A549 (cell line): ENCODE data around the gene ARPC2. TPM values are rescaled to one million over a fixed set of nuclear protein-coding genes. Genes with fewer than 3 reads are reported as not detected.

Source experiments
- ATAC-seq, 2 experiments: fragments of 200-7000 bp in 1 of 2; fragments of >200 bp in 1 of 2; cut with Nextera tagmentation in 1 of 2; cut with Tn5 transposase in 1 of 2; 3 replicates each; pipeline versions ENCODE4 v1.8.0 to v1.9.1; 2018 to 2020; ENCODE audit warnings: mild to moderate bottlenecking in 1 of 2, moderate library complexity in 1 of 2
- CTCF ChIA-PET: fragments of 300-600 bp; sonication (Branson Sonifier 250); formaldehyde crosslinking; extraction: SDS; loops from one replicate; lab custom pipeline; 2021; ENCODE audit warnings: antibody characterized with exemption, inconsistent platforms; lab: Yijun Ruan, JAX
- POLR2A ChIA-PET: fragments of 350-600 bp; formaldehyde crosslinking; extraction: SDS; loops from one replicate; lab custom pipeline; 2021; ENCODE audit warnings: antibody characterized with exemption, inconsistent platforms; lab: Yijun Ruan, JAX
- DNase-seq, 2 experiments: peaks; one replicate each; pipeline versions ENCODE4 v3.0.0 to v3.0.0-alpha.2; 2011 to 2016; ENCODE audit warnings: low read depth in 1 of 2, low spot score in 1 of 2
- FAIRE-seq: peaks from 2 replicates; lab custom pipeline; 2011; peaks lifted over from hg19 to GRCh38; lab: Jason Lieb, UNC
- H3K27ac ChIP-seq, 2 experiments: fragments of >200 bp; sonication (Bioruptor Twin); formaldehyde crosslinking; 3 replicates each; pipeline ENCODE4 v1.5.1; 2016 to 2017
- H3K4me1 ChIP-seq: fragments of >200 bp; sonication (Bioruptor Twin); formaldehyde crosslinking; 3 replicates; pipeline ENCODE4 v1.6.1; 2016
- H3K4me2 ChIP-seq: fragments of >200 bp; sonication (Bioruptor Twin); formaldehyde crosslinking; 3 replicates; pipeline ENCODE4 v1.6.1; 2016
- H3K4me3 ChIP-seq: fragments of >200 bp; sonication (Bioruptor Twin); formaldehyde crosslinking; 3 replicates; pipeline ENCODE4 v1.5.1; 2016
- H3K9me3 ChIP-seq: fragments of >200 bp; sonication (Bioruptor Twin); formaldehyde crosslinking; 3 replicates; pipeline ENCODE4 v1.6.1; 2016
- CBX2 ChIP-seq: fragments of 200-600 bp; sonication (generic); IDR thresholded peaks from 2 replicates; pipeline ENCODE4 v1.6.1; 2016; ENCODE audit warnings: low read depth, mild to moderate bottlenecking, borderline replicate concordance
- CHD2 ChIP-seq: fragments of 150-350 bp; IDR thresholded peaks from 2 replicates; pipeline ENCODE4 v1.6.1; 2014; ENCODE audit warnings: low read length; ENCODE audit not compliant: partially characterized antibody
- HEYL ChIP-seq: fragments of 250-450 bp; sonication (Bioruptor Pico); IDR thresholded peaks from 2 replicates; pipeline ENCODE4 v1.8.0; 2021; ENCODE audit warnings: mild to moderate bottlenecking, moderate library complexity
- JUN ChIP-seq, 2 experiments: fragments of >200 bp; sonication (Bioruptor Twin); formaldehyde crosslinking; IDR thresholded peaks; 2 replicates in 1 of 2; 3 replicates in 1 of 2; pipeline ENCODE4 v1.6.1; 2016 to 2017
- JUNB ChIP-seq: fragments of >200 bp; sonication (Bioruptor Twin); formaldehyde crosslinking; IDR thresholded peaks from 2 replicates; pipeline ENCODE4 v1.6.1; 2016
- KDM1A ChIP-seq: fragments of 200-600 bp; sonication (generic); IDR thresholded peaks from 2 replicates; pipeline ENCODE4 v1.6.1; 2016; ENCODE audit warnings: low read depth, mild to moderate bottlenecking
- KDM5A ChIP-seq: fragments of 200-600 bp; sonication (generic); IDR thresholded peaks from 2 replicates; pipeline ENCODE4 v1.6.1; 2016; ENCODE audit warnings: antibody characterized with exemption, mild to moderate bottlenecking
- MAFK ChIP-seq: fragments of 450-650 bp; IDR thresholded peaks from 2 replicates; pipeline ENCODE4 v1.6.1; 2014; ENCODE audit not compliant: partially characterized antibody
- NPAS2 ChIP-seq: fragments of 250-450 bp; sonication (Bioruptor Pico); IDR thresholded peaks from 2 replicates; pipeline ENCODE4 v1.8.0; 2022; ENCODE audit warnings: mild to moderate bottlenecking, moderate library complexity, borderline replicate concordance
- NR3C1 ChIP-seq: fragments of >200 bp; sonication (Bioruptor Twin); formaldehyde crosslinking; IDR thresholded peaks from 3 replicates; pipeline ENCODE4 v1.6.1; 2017
- POLR2A ChIP-seq: IDR thresholded peaks from 2 replicates; pipeline ENCODE4 v1.6.1; 2012; ENCODE audit warnings: mild to moderate bottlenecking, low read length
- RNF2 ChIP-seq: fragments of 200-600 bp; sonication (generic); IDR thresholded peaks from 2 replicates; pipeline ENCODE4 v1.6.1; 2016; ENCODE audit warnings: low read depth, mild to moderate bottlenecking, antibody characterized with exemption, moderate library complexity, borderline replicate concordance
- SMC3 ChIP-seq: fragments of >200 bp; sonication (Bioruptor Twin); formaldehyde crosslinking; IDR thresholded peaks from 3 replicates; pipeline ENCODE4 v1.6.1; 2018; ENCODE audit warnings: inconsistent platforms
- ZNF302 ChIP-seq: fragments of 250-450 bp; sonication (Bioruptor Pico); IDR thresholded peaks from 2 replicates; pipeline ENCODE4 v1.9.0; 2021; ENCODE audit warnings: inconsistent platforms, mild to moderate bottlenecking, moderate library complexity
- WGBS: methylation state at CpG from one replicate; pipeline ENCODE4 v1.1.6; 2017; ENCODE audit errors: missing lambda C conversion rate; 5-methylcytosine and 5-hydroxymethylcytosine counted together
- polyA plus RNA-seq, 4 experiments: library from polyadenylated mRNA; depleted of rRNA in 3 of 4; stranded (reverse); fragments of >200 nt; fragmentation: RNase III in 1 of 4; extraction: RNeasy Plus Mini Kit Qiagen cat#74134 plus additional on column Dnase treatment in 1 of 4; gene quantifications; 2 replicates in 3 of 4; 3 replicates in 1 of 4; pipeline ENCODE4 v1.2.3, GENCODE V29; 2011 to 2017
- TF ChIP-seq, protein P1 (sequence below): fragments of >200 bp; sonication (Bioruptor Twin); formaldehyde crosslinking; IDR thresholded peaks from 3 replicates; pipeline ENCODE4 v1.5.1; 2016
- TF ChIP-seq, protein P2 (sequence below): fragments of 150-350 bp; IDR thresholded peaks from 2 replicates; pipeline ENCODE4 v1.6.1; 2014; ENCODE audit warnings: low read depth, mild to moderate bottlenecking, low read length
- TF ChIP-seq, protein P3 (sequence below): IDR thresholded peaks from 2 replicates; pipeline ENCODE4 v1.6.1; 2012; ENCODE audit warnings: low read depth, borderline replicate concordance
- TF ChIP-seq, protein P4 (sequence below): fragments of 250-450 bp; sonication (Bioruptor Pico); IDR thresholded peaks from 2 replicates; pipeline ENCODE4 v1.5.0; 2020; ENCODE audit warnings: low read depth, mild to moderate bottlenecking, moderate library complexity
- TF ChIP-seq, protein P5 (sequence below): fragments of >200 bp; sonication (Bioruptor Twin); formaldehyde crosslinking; IDR thresholded peaks from 2 replicates; pipeline ENCODE4 v1.6.1; 2016
- TF ChIP-seq, protein P6 (sequence below): fragments of 200-600 bp; sonication (generic); IDR thresholded peaks from 2 replicates; pipeline ENCODE4 v1.6.1; 2016; ENCODE audit warnings: antibody characterized with exemption, mild to moderate bottlenecking, moderate library complexity

Gene ARPC2
- polyA plus RNA-seq, 2 of the 4 experiments (the other 2 are of a cell fraction): 263 to 374 TPM

DNA sequence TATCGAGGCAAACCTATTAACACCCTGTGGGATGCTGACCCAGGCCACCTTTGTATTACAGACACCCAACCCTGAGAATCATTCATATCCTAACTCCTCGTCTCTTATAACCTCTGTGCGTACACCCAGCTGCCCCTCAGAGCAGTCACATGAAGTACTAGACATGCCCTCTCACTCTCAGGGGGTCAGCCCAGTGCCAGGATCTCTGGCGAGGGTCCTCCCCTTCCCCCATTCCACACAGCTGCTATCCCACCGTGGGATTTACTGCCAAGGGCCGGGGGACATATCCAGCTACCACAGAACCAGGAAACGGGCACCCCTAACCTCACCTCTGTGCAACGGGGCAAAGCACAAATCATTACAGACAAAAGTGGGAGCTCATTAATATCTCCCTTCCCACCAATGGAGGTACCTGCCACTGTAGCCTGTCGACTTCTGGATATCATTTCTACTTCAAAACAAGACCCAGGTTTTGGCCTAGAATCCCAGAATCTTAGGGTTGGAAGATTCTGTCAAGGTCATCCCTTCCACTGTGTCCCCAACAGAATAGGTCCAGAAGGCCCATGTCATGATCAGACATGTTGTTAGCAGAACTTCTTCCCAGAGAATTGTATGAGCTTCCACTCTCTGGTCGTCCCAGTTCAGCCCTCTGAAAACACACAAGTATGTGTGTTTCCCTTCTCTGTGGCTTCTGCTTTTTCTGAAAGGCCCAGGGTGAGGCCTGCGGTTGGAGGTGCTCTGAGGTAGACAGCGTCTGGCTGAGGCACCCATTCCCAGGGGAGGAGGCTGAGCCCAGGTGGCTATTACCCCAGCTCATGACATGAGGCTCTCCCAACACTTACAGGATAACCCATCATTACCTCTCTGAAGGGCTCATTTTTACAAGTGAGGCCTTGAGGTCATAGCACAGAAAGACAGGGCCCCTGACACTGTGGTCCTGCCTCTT, 73.6 kb downstream of the ARPC2 start:
- ChIA-PET CTCF (interaction anchor here (0.9 to 4.2 kb wide), 10 partner anchors 9 to 381 kb away, joined by 3 to 40 read pairs (median 13); partner anchors contain the start of genes AAMP, CATIP, PNKD and RNF25), POLR2A (no interaction called here)
- Histone ChIP-seq H3K4me3 (peak overlapping the region; percentile 91; the same call in 2 of the 3 replicates), H3K4me1 (peaks cover 55% of the 10 kb centered on the region), H3K4me2 (peak overlapping the region; percentile 98), H3K9me3 (no peaks in the 10 kb centered on the region), H3K27ac (peak overlapping the region in 1 of 2 experiments; percentile 92; a peak in 4 of 6 replicates)
- TF ChIP-seq KDM1A: no peak
- no peak for TF ChIP-seq NPAS2 (CRISPR knock-in tag)
- TF ChIP-seq, protein P1, sequence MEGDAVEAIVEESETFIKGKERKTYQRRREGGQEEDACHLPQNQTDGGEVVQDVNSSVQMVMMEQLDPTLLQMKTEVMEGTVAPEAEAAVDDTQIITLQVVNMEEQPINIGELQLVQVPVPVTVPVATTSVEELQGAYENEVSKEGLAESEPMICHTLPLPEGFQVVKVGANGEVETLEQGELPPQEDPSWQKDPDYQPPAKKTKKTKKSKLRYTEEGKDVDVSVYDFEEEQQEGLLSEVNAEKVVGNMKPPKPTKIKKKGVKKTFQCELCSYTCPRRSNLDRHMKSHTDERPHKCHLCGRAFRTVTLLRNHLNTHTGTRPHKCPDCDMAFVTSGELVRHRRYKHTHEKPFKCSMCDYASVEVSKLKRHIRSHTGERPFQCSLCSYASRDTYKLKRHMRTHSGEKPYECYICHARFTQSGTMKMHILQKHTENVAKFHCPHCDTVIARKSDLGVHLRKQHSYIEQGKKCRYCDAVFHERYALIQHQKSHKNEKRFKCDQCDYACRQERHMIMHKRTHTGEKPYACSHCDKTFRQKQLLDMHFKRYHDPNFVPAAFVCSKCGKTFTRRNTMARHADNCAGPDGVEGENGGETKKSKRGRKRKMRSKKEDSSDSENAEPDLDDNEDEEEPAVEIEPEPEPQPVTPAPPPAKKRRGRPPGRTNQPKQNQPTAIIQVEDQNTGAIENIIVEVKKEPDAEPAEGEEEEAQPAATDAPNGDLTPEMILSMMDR: no peak
- no peak for TF ChIP-seq CBX2
- TF ChIP-seq, protein P2, sequence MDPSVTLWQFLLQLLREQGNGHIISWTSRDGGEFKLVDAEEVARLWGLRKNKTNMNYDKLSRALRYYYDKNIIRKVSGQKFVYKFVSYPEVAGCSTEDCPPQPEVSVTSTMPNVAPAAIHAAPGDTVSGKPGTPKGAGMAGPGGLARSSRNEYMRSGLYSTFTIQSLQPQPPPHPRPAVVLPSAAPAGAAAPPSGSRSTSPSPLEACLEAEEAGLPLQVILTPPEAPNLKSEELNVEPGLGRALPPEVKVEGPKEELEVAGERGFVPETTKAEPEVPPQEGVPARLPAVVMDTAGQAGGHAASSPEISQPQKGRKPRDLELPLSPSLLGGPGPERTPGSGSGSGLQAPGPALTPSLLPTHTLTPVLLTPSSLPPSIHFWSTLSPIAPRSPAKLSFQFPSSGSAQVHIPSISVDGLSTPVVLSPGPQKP: no peak
- TF ChIP-seq POLR2A: no peak
- no peak for TF ChIP-seq JUNB
- no peak for TF ChIP-seq HEYL (CRISPR knock-in tag)
- TF ChIP-seq, protein P3, sequence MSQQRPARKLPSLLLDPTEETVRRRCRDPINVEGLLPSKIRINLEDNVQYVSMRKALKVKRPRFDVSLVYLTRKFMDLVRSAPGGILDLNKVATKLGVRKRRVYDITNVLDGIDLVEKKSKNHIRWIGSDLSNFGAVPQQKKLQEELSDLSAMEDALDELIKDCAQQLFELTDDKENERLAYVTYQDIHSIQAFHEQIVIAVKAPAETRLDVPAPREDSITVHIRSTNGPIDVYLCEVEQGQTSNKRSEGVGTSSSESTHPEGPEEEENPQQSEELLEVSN: no peak
- no peak for TF ChIP-seq NR3C1
- no peak for TF ChIP-seq RNF2
- TF ChIP-seq, protein P4, sequence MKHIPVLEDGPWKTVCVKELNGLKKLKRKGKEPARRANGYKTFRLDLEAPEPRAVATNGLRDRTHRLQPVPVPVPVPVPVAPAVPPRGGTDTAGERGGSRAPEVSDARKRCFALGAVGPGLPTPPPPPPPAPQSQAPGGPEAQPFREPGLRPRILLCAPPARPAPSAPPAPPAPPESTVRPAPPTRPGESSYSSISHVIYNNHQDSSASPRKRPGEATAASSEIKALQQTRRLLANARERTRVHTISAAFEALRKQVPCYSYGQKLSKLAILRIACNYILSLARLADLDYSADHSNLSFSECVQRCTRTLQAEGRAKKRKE (CRISPR knock-in tag): no peak
- TF ChIP-seq CHD2: no peak
- no peak for TF ChIP-seq SMC3
- TF ChIP-seq MAFK: no peak
- TF ChIP-seq JUN (IDR thresholded peaks at IDR 0.05): no peak
- TF ChIP-seq, protein P5, sequence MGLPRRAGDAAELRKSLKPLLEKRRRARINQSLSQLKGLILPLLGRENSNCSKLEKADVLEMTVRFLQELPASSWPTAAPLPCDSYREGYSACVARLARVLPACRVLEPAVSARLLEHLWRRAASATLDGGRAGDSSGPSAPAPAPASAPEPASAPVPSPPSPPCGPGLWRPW: no peak
- no peak for TF ChIP-seq ZNF302
- TF ChIP-seq, protein P6, sequence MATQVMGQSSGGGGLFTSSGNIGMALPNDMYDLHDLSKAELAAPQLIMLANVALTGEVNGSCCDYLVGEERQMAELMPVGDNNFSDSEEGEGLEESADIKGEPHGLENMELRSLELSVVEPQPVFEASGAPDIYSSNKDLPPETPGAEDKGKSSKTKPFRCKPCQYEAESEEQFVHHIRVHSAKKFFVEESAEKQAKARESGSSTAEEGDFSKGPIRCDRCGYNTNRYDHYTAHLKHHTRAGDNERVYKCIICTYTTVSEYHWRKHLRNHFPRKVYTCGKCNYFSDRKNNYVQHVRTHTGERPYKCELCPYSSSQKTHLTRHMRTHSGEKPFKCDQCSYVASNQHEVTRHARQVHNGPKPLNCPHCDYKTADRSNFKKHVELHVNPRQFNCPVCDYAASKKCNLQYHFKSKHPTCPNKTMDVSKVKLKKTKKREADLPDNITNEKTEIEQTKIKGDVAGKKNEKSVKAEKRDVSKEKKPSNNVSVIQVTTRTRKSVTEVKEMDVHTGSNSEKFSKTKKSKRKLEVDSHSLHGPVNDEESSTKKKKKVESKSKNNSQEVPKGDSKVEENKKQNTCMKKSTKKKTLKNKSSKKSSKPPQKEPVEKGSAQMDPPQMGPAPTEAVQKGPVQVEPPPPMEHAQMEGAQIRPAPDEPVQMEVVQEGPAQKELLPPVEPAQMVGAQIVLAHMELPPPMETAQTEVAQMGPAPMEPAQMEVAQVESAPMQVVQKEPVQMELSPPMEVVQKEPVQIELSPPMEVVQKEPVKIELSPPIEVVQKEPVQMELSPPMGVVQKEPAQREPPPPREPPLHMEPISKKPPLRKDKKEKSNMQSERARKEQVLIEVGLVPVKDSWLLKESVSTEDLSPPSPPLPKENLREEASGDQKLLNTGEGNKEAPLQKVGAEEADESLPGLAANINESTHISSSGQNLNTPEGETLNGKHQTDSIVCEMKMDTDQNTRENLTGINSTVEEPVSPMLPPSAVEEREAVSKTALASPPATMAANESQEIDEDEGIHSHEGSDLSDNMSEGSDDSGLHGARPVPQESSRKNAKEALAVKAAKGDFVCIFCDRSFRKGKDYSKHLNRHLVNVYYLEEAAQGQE: no peak
- no peak for TF ChIP-seq KDM5A
- ATAC-seq: no peak
- WGBS: 89% methylated on average over 12 of the region's 12 CpGs
- no peak for FAIRE-seq
- no peak for DNase-seq
